Measurements from ENCODE around the gene CREG1.

The CREG1 gene

DNA sequence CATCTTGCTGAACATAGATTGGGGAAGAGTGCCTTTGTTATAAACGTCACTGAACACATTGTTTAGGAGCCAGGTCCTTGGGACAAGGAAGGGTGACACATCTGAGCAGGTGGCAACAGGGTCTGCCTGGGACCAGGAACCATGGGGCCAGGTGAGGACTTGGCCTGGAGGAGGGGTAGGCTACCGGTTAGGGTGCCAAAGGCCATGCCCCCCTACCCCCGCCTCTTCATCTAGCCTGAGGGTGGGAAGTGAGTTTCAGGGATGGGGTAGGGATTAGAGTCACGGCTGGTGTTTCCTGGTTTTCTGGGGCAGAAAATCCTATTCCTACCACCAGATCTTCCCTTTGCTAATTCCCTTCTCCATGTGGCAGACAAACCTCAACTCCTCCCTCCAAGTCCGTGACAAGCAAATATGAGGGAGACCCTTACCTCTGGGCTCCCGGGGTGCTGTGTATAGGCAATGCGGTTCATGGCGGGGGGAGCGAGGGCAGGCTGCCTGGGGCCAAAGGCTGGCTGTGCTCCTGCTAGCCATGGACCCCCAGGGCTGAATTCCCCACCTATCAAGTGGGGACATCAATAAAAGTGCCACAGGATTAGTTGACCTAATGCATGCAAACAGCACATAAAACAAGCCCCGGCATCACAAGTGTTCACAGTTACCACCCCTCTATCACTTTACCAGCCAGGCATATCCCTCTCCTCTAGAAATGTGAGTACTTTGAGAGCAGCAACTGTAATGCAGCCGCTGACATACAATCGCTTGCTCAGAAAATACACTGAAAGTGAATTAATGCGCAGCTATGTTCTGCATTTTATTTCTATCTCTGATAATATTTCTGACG lies 49.7 kb downstream of the CREG1 start:
- DNase-seq (ENCODE audit: low read depth) = no peak

DNA sequence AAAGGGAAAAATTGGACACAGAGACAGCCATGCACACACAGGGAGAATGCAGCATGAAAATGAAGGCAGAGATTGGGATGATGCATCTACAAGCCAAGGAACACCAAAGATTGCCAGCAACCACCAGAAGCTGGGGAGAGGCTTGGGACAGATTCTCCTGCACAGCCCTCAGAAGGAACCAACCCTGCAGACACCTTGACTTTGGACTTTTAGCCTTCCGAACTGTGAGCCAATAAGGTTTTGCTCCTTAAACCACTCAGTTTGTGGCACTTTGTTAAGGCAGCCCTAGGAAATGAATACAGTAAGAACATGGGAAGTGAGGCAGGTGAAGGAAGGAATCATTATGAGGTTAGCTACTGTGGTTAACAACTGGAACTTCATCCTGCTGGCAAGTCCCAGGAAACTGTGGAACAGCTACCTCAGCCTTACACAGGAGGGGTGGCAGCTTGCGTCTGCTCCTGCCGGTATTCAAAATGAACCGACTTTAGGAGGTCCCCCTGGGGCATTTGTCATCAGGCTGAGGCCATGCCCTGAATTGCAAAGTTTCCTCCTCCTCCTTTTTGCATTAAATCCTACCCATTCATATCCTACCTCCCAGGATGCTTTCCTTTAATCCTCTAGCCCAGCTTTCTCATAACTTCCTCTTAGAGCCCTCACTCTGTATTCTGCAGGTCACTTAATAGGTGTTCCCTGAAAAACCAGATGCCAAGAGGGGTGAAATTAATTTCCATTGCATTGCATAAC lies 50.7 kb downstream of the CREG1 start:
- no peak for DNase-seq (ENCODE audit: low read depth)

DNA sequence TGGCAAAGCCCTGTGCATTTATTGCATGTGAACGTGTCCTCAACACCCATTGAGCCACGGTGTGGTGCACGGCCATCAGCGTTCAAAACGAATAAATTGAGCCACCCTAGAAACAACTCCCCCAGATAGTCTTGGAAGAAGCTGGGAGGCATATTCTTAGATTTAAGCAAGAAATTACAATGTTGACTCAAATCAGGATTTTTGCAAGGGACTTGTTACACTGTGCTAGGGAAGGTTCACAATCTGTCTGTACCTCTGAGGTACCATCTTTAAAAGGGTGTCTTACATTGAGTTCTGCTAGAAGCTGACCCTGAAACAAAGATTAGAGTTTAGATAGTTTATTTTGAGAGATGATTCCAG lies 51.4 kb downstream of the CREG1 start:
- DNase-seq (ENCODE audit: low read depth) = no peak

GRCh38 chr1:167501515-167502191 lies 51.9 kb downstream of the CREG1 start:
- no peak for DNase-seq (ENCODE audit: low read depth)

DNA sequence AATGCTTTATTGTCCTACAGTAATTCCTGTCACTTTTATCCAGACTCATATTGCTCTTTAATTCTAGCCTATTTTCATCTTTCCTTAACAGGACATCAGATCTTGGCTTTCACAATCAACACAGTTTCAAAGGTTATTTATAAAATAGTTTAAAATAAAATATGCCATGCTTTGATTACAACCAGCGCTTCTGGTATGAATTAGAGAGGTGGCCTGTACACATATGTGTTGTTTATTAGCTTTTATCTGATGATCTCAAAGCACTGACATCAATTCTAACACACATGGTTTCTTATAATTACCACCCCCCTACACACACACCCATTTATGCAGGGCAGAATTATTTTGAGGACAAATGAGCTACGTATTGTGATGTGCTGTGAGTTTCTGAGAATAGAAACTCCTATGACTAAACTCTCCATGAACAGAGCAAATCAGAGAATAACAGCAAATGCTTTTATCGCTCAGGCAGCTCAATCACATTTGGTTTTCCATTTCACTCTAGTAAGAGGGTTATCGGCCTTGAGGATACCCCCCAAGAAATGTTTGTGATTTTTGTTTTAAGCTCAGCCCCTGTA lies 53.2 kb downstream of the CREG1 start:
- no peak for DNase-seq (ENCODE audit: low read depth)

- no peak for DNase-seq (ENCODE audit: low read depth)
These were observed 53.9 kb downstream of the CREG1 start for GRCh38 chr1:167499664-167500101.

- no peak for DNase-seq (ENCODE audit: low read depth)
These were observed 54.5 kb downstream of the CREG1 start for GRCh38 chr1:167499106-167499505.

DNA sequence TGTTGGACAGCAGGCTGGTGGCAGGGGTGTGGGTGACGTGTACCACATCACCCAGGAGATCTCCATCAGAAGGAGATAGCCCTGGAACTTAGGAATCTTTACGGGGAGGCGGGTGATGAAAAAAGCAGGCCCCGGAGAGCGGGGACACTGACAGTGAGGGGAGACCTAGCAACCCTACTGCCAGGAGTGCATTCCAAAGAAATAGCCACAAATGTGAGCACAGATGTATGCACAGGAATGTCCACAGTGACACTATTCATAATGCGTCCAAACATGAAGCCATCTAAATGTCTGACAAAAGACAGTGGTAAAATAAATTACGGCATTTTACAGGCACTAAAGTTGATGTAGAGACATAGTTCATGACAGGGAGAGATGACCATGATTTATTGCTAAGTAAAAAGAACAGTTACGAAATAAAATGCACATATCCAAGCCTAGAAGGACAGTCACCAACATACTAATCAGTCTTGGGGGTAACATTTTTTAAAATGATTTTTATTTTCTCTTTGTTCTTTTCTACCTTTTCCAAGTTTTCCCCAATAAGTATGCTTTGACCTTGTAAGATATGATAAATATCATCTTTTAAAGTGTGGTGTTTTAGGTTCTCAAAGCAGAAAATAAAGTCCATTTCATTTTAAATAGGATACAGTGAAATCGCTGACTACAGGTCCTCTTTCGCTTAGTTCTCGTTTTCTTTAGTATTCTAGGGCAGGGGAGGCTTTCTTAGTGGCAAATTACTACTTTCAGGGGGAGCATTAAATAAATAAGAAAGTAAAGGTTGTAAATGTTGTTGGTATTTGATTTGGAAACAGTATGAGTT lies 56.6 kb downstream of the CREG1 start:
- DNase-seq (ENCODE audit: low read depth) = no peak

GRCh38 chr1:167493372-167493771 lies 60.2 kb downstream of the CREG1 start:
- no peak for DNase-seq (ENCODE audit: low read depth)

- DNase-seq (ENCODE audit: low read depth) = peak; percentile 47
These were observed 61.1 kb downstream of the CREG1 start for GRCh38 chr1:167492481-167492910.

DNA sequence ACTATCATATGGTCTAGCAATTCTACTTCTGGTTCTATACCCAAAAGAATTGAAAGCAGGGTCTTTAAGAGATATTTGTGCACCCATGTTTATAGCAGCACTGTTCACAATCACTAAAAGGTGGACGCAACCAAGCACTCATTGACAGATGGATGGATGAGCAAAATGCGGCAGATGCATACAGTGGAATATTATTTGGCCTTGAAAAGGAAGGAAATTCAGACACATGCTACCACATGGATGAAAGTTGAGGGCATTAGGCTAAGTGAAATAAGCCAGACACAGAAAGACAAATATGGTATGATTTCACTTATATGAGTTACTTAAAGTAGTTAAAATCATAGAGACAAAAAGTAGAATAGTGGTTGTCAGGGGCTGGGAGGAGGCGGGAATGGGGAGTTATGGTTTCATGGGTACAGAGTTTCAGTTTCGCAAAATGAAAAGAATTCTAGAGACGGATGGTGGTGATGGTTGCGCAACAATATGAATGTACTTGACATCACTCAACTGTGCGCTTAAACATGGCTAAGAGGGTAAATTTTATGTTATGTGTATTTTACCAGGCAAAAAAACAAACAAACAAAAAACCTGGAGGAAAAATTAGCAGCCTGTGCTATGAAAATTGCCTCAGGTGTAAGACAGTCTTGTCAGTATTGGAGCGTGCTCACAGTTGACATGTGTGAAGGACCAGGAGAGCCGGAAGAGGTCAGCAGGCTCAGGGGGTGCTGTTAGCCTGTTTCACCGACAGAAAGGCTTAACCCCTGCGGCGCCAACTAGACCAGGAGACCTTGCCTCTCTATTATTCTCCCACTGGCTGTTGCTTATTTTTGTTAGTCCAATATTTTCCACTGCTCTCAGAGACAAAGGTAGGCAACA lies 61.7 kb downstream of the CREG1 start:
- no peak for DNase-seq (ENCODE audit: low read depth)
